Measurements from ENCODE around the gene ADCYAP1.

DNA sequence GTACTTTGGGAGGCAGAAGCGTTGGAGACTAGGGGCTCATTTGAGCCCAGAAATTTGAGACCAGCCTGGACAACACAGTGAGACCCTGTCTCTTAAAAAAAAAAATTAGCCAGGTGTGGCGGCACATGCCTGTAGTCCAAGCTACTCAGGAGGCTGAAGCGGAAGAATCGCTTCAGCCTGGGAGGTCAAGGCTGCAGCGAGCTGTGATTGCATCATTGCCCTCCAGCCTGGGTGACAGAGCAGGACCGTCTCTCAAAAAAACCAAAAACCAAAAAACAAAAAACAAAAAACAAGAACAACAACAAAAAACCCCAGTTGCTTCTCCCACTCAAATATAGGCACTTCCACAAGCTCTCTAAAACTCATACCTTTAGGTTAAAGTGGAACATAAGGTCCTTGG, 27.4 kb upstream of the ADCYAP1 start:
- TF ChIP-seq, protein P1, sequence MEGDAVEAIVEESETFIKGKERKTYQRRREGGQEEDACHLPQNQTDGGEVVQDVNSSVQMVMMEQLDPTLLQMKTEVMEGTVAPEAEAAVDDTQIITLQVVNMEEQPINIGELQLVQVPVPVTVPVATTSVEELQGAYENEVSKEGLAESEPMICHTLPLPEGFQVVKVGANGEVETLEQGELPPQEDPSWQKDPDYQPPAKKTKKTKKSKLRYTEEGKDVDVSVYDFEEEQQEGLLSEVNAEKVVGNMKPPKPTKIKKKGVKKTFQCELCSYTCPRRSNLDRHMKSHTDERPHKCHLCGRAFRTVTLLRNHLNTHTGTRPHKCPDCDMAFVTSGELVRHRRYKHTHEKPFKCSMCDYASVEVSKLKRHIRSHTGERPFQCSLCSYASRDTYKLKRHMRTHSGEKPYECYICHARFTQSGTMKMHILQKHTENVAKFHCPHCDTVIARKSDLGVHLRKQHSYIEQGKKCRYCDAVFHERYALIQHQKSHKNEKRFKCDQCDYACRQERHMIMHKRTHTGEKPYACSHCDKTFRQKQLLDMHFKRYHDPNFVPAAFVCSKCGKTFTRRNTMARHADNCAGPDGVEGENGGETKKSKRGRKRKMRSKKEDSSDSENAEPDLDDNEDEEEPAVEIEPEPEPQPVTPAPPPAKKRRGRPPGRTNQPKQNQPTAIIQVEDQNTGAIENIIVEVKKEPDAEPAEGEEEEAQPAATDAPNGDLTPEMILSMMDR (IDR thresholded peaks at IDR 0.05) = no peak
- TF ChIP-seq, protein P2, sequence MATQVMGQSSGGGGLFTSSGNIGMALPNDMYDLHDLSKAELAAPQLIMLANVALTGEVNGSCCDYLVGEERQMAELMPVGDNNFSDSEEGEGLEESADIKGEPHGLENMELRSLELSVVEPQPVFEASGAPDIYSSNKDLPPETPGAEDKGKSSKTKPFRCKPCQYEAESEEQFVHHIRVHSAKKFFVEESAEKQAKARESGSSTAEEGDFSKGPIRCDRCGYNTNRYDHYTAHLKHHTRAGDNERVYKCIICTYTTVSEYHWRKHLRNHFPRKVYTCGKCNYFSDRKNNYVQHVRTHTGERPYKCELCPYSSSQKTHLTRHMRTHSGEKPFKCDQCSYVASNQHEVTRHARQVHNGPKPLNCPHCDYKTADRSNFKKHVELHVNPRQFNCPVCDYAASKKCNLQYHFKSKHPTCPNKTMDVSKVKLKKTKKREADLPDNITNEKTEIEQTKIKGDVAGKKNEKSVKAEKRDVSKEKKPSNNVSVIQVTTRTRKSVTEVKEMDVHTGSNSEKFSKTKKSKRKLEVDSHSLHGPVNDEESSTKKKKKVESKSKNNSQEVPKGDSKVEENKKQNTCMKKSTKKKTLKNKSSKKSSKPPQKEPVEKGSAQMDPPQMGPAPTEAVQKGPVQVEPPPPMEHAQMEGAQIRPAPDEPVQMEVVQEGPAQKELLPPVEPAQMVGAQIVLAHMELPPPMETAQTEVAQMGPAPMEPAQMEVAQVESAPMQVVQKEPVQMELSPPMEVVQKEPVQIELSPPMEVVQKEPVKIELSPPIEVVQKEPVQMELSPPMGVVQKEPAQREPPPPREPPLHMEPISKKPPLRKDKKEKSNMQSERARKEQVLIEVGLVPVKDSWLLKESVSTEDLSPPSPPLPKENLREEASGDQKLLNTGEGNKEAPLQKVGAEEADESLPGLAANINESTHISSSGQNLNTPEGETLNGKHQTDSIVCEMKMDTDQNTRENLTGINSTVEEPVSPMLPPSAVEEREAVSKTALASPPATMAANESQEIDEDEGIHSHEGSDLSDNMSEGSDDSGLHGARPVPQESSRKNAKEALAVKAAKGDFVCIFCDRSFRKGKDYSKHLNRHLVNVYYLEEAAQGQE (IDR thresholded peaks at IDR 0.05; ENCODE audit: low read depth, low read length) = no peak
- TF ChIP-seq YY1 (IDR thresholded peaks at IDR 0.05; ENCODE audit: low read depth) (no peak), RXRA (IDR thresholded peaks at IDR 0.05; ENCODE audit: borderline replicate concordance, low read depth) (no peak), TEAD4 (IDR thresholded peaks at IDR 0.05; ENCODE audit: borderline replicate concordance, insufficient read depth) (no peak), EZH2phosphoT487 (IDR thresholded peaks at IDR 0.05; ENCODE audit: borderline replicate concordance, low read depth) (no peak), RFX5 (IDR thresholded peaks at IDR 0.05; ENCODE audit: low read length) (no peak), EP300 (IDR thresholded peaks at IDR 0.05; ENCODE audit: borderline replicate concordance in 1 of 2, low read depth in 1 of 2, low read length in 1 of 2) (no peak), POLR2AphosphoS5 (IDR thresholded peaks at IDR 0.05; ENCODE audit: low read depth, low read length) (no peak), TAF1 (IDR thresholded peaks at IDR 0.05; ENCODE audit: borderline replicate concordance, low read depth, low read length) (no peak), RCOR1 (IDR thresholded peaks at IDR 0.05; ENCODE audit: low read length) (no peak)

All from SK-N-SH (cell line).